ENCODE results near the gene KCNH8. TPM values are rescaled to one million over a fixed set of nuclear protein-coding genes. Genes with fewer than 3 reads are reported as not detected.

The KCNH8 gene
- total RNA-seq, 6 experiments from 2014 or later = not detected

- no peaks in the 10 kb centered on the region for H3K4me1 ChIP-seq
- no peak overlapping the region for H3K27ac ChIP-seq
- H3K4me3 ChIP-seq = no peak overlapping the region
- no peak for TF ChIP-seq POLR2A (IDR thresholded peaks at IDR 0.05)
- H3K36me3 ChIP-seq = no peaks in the 10 kb centered on the region
- intact Hi-C loops (cut with DNase I) = no loop called here
- no peaks in the 10 kb centered on the region for H3K27me3 ChIP-seq
- ATAC-seq = no peak
- DNase-seq = no peak
- H3K9me3 ChIP-seq = no peaks in the 10 kb centered on the region
- whole genome bisulfite sequencing (ENCODE audit: insufficient coverage, low coverage, low lambda C conversion rate, missing lambda C conversion rate) = 25% methylated on average over 1 of the region's 1 CpG
Observed at GRCh38 chr3:19273091-19273490, 124.8 kb downstream of the KCNH8 start.

- no peaks in the 10 kb centered on the region for H3K36me3 ChIP-seq
- intact Hi-C loops (cut with DNase I) = no loop called here
- H3K27ac ChIP-seq = no peak overlapping the region
- DNase-seq = no peak
- no peaks in the 10 kb centered on the region for H3K9me3 ChIP-seq
- H3K27me3 ChIP-seq = no peaks in the 10 kb centered on the region
- WGBS (ENCODE audit: insufficient coverage, low coverage, low lambda C conversion rate, missing lambda C conversion rate) = 13% methylated on average over 1 of the region's 1 CpG
- H3K4me3 ChIP-seq = no peak overlapping the region
- ATAC-seq = no peak
- TF ChIP-seq POLR2A (IDR thresholded peaks at IDR 0.05) = no peak
- TF ChIP-seq CTCF (IDR thresholded peaks at IDR 0.05) = no peak
- H3K4me1 ChIP-seq = no peaks in the 10 kb centered on the region
Observed at GRCh38 chr3:19274576-19274975, 126.3 kb downstream of the KCNH8 start.

GRCh38 chr3:19284974-19285373, 136.7 kb downstream of the KCNH8 start:
- ATAC-seq (no peak), DNase-seq (no peak)
- Histone ChIP-seq H3K27ac (no peak overlapping the region), H3K27me3 (no peaks in the 10 kb centered on the region), H3K36me3 (no peaks in the 10 kb centered on the region), H3K4me1 (no peaks in the 10 kb centered on the region), H3K4me3 (no peak overlapping the region), H3K9me3 (no peaks in the 10 kb centered on the region)
- TF ChIP-seq POLR2A (IDR thresholded peaks at IDR 0.05) (no peak), CTCF (IDR thresholded peaks at IDR 0.05) (no peak)
- intact Hi-C loops (cut with DNase I) = no loop called here
- WGBS (ENCODE audit: insufficient coverage, low coverage, low lambda C conversion rate, missing lambda C conversion rate) = 44% methylated on average over 3 of the region's 3 CpGs

- Histone ChIP-seq H3K27ac (no peak overlapping the region), H3K4me1 (no peaks in the 10 kb centered on the region), H3K9me3 (no peaks in the 10 kb centered on the region), H3K4me3 (no peak overlapping the region), H3K36me3 (no peaks in the 10 kb centered on the region), H3K27me3 (no peaks in the 10 kb centered on the region)
- 43% methylated on average over 4 of the region's 4 CpGs for WGBS (ENCODE audit: insufficient coverage, low coverage, low lambda C conversion rate, missing lambda C conversion rate)
- intact Hi-C loops (cut with DNase I) = no loop called here
- DNase-seq (no peak), ATAC-seq (no peak)
- TF ChIP-seq POLR2A (IDR thresholded peaks at IDR 0.05) (no peak), CTCF (IDR thresholded peaks at IDR 0.05) (no peak)
Observed at GRCh38 chr3:19293295-19293694, 145.0 kb downstream of the KCNH8 start.

- H3K4me1 ChIP-seq = no peaks in the 10 kb centered on the region
- H3K36me3 ChIP-seq = no peaks in the 10 kb centered on the region
- intact Hi-C loops (cut with DNase I) = no loop called here
- WGBS (ENCODE audit: insufficient coverage, low coverage, low lambda C conversion rate, missing lambda C conversion rate) = 83% methylated on average over 3 of the region's 3 CpGs
- H3K27ac ChIP-seq = no peak overlapping the region
- no peak overlapping the region for H3K4me3 ChIP-seq
- ATAC-seq = no peak
- TF ChIP-seq CTCF (IDR thresholded peaks at IDR 0.05) = no peak
- TF ChIP-seq POLR2A (IDR thresholded peaks at IDR 0.05) = no peak
- no peaks in the 10 kb centered on the region for H3K27me3 ChIP-seq
- DNase-seq = no peak
- no peaks in the 10 kb centered on the region for H3K9me3 ChIP-seq
Observed at GRCh38 chr3:19295208-19295607, 146.9 kb downstream of the KCNH8 start.

Data from right lobe of liver (tissue), 6 donors.